Neural progenitor cell (in vitro differentiated cells): ENCODE data around the gene QKI. TPM values are rescaled to one million over a fixed set of nuclear protein-coding genes. Genes with fewer than 3 reads are reported as not detected.

Experiments used
- DNase-seq: peaks from one replicate; pipeline ENCODE4 v3.0.0-alpha.2; 2016; ENCODE audit warnings: low spot score
- H2AFZ ChIP-seq: fragments of 200-600 bp; sonication (generic); replicated peaks from 2 replicates; pipeline ENCODE4 v1.6.1; 2016; ENCODE audit warnings: antibody characterized with exemption
- H3F3A ChIP-seq: fragments of 200-600 bp; sonication (generic); 2 replicates; pipeline ENCODE4 v1.6.1; 2016; ENCODE audit warnings: antibody characterized with exemption, low read depth
- H3K27ac ChIP-seq: fragments of 200-600 bp; sonication (generic); 2 replicates; pipeline ENCODE4 v1.5.1; 2016; ENCODE audit warnings: mild to moderate bottlenecking
- H3K27me3 ChIP-seq: fragments of 200-600 bp; sonication (generic); 2 replicates; pipeline ENCODE4 v1.6.1; 2016; ENCODE audit warnings: mild to moderate bottlenecking, moderate library complexity
- H3K36me3 ChIP-seq: fragments of 200-600 bp; sonication (generic); 2 replicates; pipeline ENCODE4 v1.5.1; 2016
- H3K4me1 ChIP-seq: fragments of 200-600 bp; sonication (generic); 2 replicates; pipeline ENCODE4 v1.6.1; 2016; ENCODE audit warnings: mixed run types
- H3K4me2 ChIP-seq: fragments of 200-600 bp; sonication (generic); 2 replicates; pipeline ENCODE4 v1.6.1; 2016
- H3K4me3 ChIP-seq: fragments of 200-600 bp; sonication (generic); 2 replicates; pipeline ENCODE4 v1.5.1; 2016
- H3K79me2 ChIP-seq: fragments of 200-600 bp; sonication (generic); 2 replicates; pipeline ENCODE4 v1.6.1; 2016; ENCODE audit warnings: low read depth
- H3K9ac ChIP-seq: fragments of 200-600 bp; sonication (generic); 2 replicates; pipeline ENCODE4 v1.6.1; 2016
- H3K9me3 ChIP-seq: fragments of 200-600 bp; sonication (generic); 2 replicates; pipeline ENCODE4 v1.5.1; 2016; ENCODE audit warnings: low read depth
- H4K20me1 ChIP-seq: fragments of 200-600 bp; sonication (generic); 2 replicates; pipeline ENCODE4 v1.6.1; 2016; ENCODE audit warnings: low read depth
- H3K27ac Mint-ChIP-seq: 3 replicates; pipeline ENCODE4 v1.8.0; 2021; ENCODE audit warnings: mixed read lengths
- H3K27me3 Mint-ChIP-seq: 2 replicates; pipeline ENCODE4 v1.8.0; 2022; ENCODE audit warnings: low read depth, mild to moderate bottlenecking, inconsistent platforms, moderate library complexity, mixed read lengths; ENCODE audit not compliant: insufficient read depth
- H3K36me3 Mint-ChIP-seq: 3 replicates; pipeline ENCODE4 v1.8.0; 2021; ENCODE audit warnings: mixed read lengths
- H3K4me1 Mint-ChIP-seq: 3 replicates; pipeline ENCODE4 v1.8.0; 2021; ENCODE audit warnings: mixed read lengths
- H3K4me3 Mint-ChIP-seq: 3 replicates; pipeline ENCODE4 v1.8.0; 2021; ENCODE audit warnings: mild to moderate bottlenecking, moderate library complexity, mixed read lengths
- H3K9me3 Mint-ChIP-seq: 3 replicates; pipeline ENCODE4 v1.8.0; 2020; ENCODE audit warnings: mixed read lengths
- EZH2 ChIP-seq: fragments of 200-600 bp; sonication (generic); IDR thresholded peaks from 2 replicates; pipeline ENCODE4 v1.6.1; 2017; ENCODE audit warnings: antibody characterized with exemption, mild to moderate bottlenecking, moderate library complexity
- EZH2phosphoT487 ChIP-seq: fragments of 200-600 bp; sonication (generic); IDR thresholded peaks from 2 replicates; pipeline ENCODE4 v1.6.1; 2017; ENCODE audit warnings: antibody characterized with exemption
- total RNA-seq: library from RNA; depleted of rRNA; stranded (reverse); fragments of >200 nt; gene quantifications from 2 replicates; pipeline ENCODE4 v1.2.3, GENCODE V29; 2015; ENCODE audit warnings: low replicate concordance
- TF ChIP-seq, protein P1 (sequence below): fragments of 200-600 bp; sonication (generic); IDR thresholded peaks from 2 replicates; pipeline ENCODE4 v1.5.1; 2017; ENCODE audit warnings: antibody characterized with exemption, mild to moderate bottlenecking

QKI gene
- total RNA-seq, 1 donor from 2014 or later = 212 TPM

GRCh38 chr6:163412341-163412740 is 2.2 kb upstream of the QKI start:
- Histone ChIP-seq H3K9ac (peak overlapping the region; percentile 68), H3K4me2 (peak overlapping the region; percentile 89), H3K27ac (no peak overlapping the region), H3K4me1 (peaks cover 11% of the 10 kb centered on the region), H3K36me3 (no peaks in the 10 kb centered on the region), H4K20me1 (peaks cover 16% of the 10 kb centered on the region), H3K9me3 (no peaks in the 10 kb centered on the region), H3K27me3 (no peaks in the 10 kb centered on the region), H3K4me3 (peak overlapping the region; percentile 68), H3F3A (peaks cover 13% of the 10 kb centered on the region), H2AFZ (no peak overlapping the region), H3K79me2 (peaks cover 44% of the 10 kb centered on the region)
- peaks cover 10% of the 10 kb centered on the region for H3K4me1 Mint-ChIP-seq
- peaks cover 5% of the 10 kb centered on the region for H3K27me3 Mint-ChIP-seq
- peak overlapping the region; percentile 66 for H3K27ac Mint-ChIP-seq
- peak overlapping the region; percentile 91 for H3K4me3 Mint-ChIP-seq
- H3K9me3 Mint-ChIP-seq = peaks cover 14% of the 10 kb centered on the region
- TF ChIP-seq EZH2 (no peak), EZH2phosphoT487 (no peak)
- TF ChIP-seq, protein P1, sequence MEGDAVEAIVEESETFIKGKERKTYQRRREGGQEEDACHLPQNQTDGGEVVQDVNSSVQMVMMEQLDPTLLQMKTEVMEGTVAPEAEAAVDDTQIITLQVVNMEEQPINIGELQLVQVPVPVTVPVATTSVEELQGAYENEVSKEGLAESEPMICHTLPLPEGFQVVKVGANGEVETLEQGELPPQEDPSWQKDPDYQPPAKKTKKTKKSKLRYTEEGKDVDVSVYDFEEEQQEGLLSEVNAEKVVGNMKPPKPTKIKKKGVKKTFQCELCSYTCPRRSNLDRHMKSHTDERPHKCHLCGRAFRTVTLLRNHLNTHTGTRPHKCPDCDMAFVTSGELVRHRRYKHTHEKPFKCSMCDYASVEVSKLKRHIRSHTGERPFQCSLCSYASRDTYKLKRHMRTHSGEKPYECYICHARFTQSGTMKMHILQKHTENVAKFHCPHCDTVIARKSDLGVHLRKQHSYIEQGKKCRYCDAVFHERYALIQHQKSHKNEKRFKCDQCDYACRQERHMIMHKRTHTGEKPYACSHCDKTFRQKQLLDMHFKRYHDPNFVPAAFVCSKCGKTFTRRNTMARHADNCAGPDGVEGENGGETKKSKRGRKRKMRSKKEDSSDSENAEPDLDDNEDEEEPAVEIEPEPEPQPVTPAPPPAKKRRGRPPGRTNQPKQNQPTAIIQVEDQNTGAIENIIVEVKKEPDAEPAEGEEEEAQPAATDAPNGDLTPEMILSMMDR = no peak
- DNase-seq = no peak
- H3K36me3 Mint-ChIP-seq = peaks cover 11% of the 10 kb centered on the region

DNA sequence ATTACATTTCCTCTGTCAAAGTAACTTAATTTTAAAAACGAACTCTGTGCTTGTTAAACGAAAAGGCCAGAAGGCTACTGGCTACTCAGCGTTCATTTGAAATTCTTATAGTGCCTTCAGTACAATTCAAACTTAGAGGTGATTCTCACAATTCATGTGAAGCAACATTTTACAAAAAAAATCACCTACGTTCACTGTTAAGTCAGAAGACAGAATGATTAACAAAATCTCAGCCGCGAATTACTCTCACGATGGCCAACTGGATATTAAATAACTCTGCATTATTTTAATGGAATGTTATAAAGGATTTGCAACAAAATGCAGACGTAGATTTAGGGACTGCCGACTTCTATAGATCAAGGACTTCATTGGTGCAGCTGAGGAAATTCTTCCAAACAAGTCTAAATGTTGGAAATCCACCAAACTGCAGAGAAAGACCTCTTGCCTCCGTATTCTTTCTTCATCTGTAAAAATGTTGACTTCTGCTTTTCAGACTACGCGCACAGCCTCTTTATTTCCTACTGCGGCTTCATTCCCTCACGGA is 1.6 kb upstream of the QKI start:
- TF ChIP-seq, protein P1 = no peak
- no peak for TF ChIP-seq EZH2phosphoT487
- no peak for TF ChIP-seq EZH2
- Histone ChIP-seq H3K4me1 (peaks cover 17% of the 10 kb centered on the region), H3F3A (peaks cover 13% of the 10 kb centered on the region), H2AFZ (no peak overlapping the region), H3K4me3 (peak overlapping the region; percentile 68), H4K20me1 (peaks cover 21% of the 10 kb centered on the region), H3K27ac (peak overlapping the region; percentile 88), H3K9ac (peak overlapping the region; percentile 68), H3K27me3 (no peaks in the 10 kb centered on the region), H3K4me2 (peak overlapping the region; percentile 89), H3K79me2 (peaks cover 49% of the 10 kb centered on the region), H3K9me3 (no peaks in the 10 kb centered on the region), H3K36me3 (no peaks in the 10 kb centered on the region)
- Mint-ChIP-seq H3K27me3 (peaks cover 5% of the 10 kb centered on the region), H3K27ac (peak overlapping the region; percentile 95), H3K36me3 (peaks cover 11% of the 10 kb centered on the region), H3K4me3 (peak overlapping the region; percentile 91), H3K9me3 (peaks cover 14% of the 10 kb centered on the region), H3K4me1 (peaks cover 10% of the 10 kb centered on the region)
- DNase-seq = no peak

DNA sequence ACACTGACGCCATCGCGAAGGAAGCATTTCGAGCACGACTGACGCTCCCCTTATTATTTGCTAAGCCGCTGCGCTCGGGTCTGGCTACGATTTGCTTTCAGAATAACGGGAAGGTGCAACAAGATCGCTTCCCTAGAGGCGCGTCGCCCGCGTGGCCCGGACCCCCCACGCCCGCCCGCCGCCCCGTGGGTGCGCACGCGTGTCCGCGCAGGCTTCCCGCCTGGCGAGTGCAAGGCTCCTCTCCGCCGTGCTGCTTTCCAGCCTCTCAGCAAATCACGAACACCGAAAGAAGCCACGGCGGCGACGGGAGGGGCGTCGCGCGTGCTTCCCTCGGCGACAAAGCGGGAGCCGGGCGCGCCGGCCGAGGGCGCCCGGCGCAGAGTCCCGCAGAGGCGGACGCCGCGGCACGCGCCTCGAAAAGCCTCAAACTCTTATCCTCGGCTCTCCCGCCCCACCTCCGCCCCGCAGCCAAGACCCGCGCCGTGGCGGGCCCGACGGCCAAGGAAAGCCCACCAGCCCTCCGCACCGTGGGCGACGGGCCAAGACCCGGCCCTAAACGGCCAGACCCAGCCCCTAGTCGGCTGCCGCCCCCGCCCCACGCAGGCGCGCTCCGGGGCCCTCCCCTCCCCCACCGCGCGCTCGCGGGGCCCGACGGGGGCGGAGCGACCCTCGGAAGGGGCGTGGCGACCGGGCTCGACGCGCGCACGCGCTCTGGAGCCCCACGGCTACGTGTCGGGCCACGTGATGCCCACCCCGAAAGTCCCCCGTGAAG is 987 bp upstream of the QKI start:
- peaks cover 23% of the 10 kb centered on the region for H3K4me1 ChIP-seq
- Mint-ChIP-seq H3K4me3 (peak overlapping the region; percentile 91), H3K9me3 (peaks cover 14% of the 10 kb centered on the region), H3K36me3 (peaks cover 11% of the 10 kb centered on the region), H3K27me3 (peaks cover 5% of the 10 kb centered on the region), H3K4me1 (peaks cover 14% of the 10 kb centered on the region), H3K27ac (peak overlapping the region; percentile 95)
- peak; percentile 90 for DNase-seq
- no peaks in the 10 kb centered on the region for H3K9me3 ChIP-seq
- H3K4me3 ChIP-seq = peak overlapping the region; percentile 68
- H3K9ac ChIP-seq = peak overlapping the region; percentile 68
- H2AFZ ChIP-seq = peak overlapping the region; percentile 40
- H3K27me3 ChIP-seq = no peaks in the 10 kb centered on the region
- peaks cover 56% of the 10 kb centered on the region for H3K79me2 ChIP-seq
- no peaks in the 10 kb centered on the region for H3K36me3 ChIP-seq
- peaks cover 13% of the 10 kb centered on the region for H3F3A ChIP-seq
- peak overlapping the region; percentile 88 for H3K27ac ChIP-seq
- H3K4me2 ChIP-seq = peak overlapping the region; percentile 89
- TF ChIP-seq EZH2phosphoT487 = no peak
- TF ChIP-seq EZH2 = peak; percentile 41
- peaks cover 27% of the 10 kb centered on the region for H4K20me1 ChIP-seq
